HEK293 (cell line): ENCODE data around the gene TRIM9.

ENCODE experiments used
- CTCF ChIA-PET: fragments of 350-600 bp; formaldehyde crosslinking; extraction: SDS; loops from one replicate; lab custom pipeline; 2021; ENCODE audit warnings: antibody characterized with exemption; lab: Yijun Ruan, JAX
- POLR2A ChIA-PET: fragments of 300-600 bp; formaldehyde crosslinking; extraction: SDS; loops from one replicate; lab custom pipeline; 2020; ENCODE audit warnings: antibody characterized with exemption, inconsistent platforms; lab: Yijun Ruan, JAX
- H3K27ac ChIP-seq: fragments of 200-500 bp; sonication (Bioruptor generic); 2 replicates; pipeline ENCODE4 v1.5.1; 2014; ENCODE audit warnings: low read depth, low read length, control low read depth, inconsistent platforms; ENCODE audit errors: extremely low read depth
- H3K36me3 ChIP-seq, 2 experiments: fragments of 200-500 bp in 1 of 2; sonication (Bioruptor generic) in 1 of 2; 1 replicate in 1 of 2; 2 replicates in 1 of 2; pipeline ENCODE4 v1.5.1; 2014 to 2017; ENCODE audit warnings: inconsistent platforms in 2 of 2, low read length in 2 of 2; ENCODE audit not compliant: control insufficient read depth in 2 of 2, insufficient read depth in 1 of 2
- H3K4me1 ChIP-seq: fragments of 200-500 bp; sonication (Bioruptor generic); 2 replicates; pipeline ENCODE4 v1.5.1; 2014; ENCODE audit warnings: mild to moderate bottlenecking, low read length, inconsistent platforms; ENCODE audit not compliant: control insufficient read depth, insufficient read depth
- H3K4me3 ChIP-seq: 2 replicates; pipeline ENCODE4 v1.5.1; 2011; ENCODE audit warnings: low read depth, mild to moderate bottlenecking, control low read depth, low read length, moderate library complexity
- H3K9me3 ChIP-seq: fragments of 200-500 bp; sonication (Bioruptor generic); 2 replicates; pipeline ENCODE4 v1.5.1; 2014; ENCODE audit warnings: low read depth, low read length, inconsistent platforms; ENCODE audit not compliant: control insufficient read depth, insufficient read depth
- GLIS1 ChIP-seq: fragments of 450-650 bp; formaldehyde crosslinking; IDR thresholded peaks from 2 replicates; pipeline ENCODE4 v1.5.1; 2016; ENCODE audit warnings: missing biosample characterization, missing genetic modification characterization
- MEIS1 ChIP-seq: sonication (generic); formaldehyde crosslinking; IDR thresholded peaks from 2 replicates; pipeline ENCODE4 v1.8.1; 2022; ENCODE audit warnings: missing genetic modification reagents, mild to moderate bottlenecking, borderline replicate concordance
- SCRT2 ChIP-seq: fragments of 450-650 bp; formaldehyde crosslinking; IDR thresholded peaks from 2 replicates; pipeline ENCODE4 v1.5.1; 2016; ENCODE audit warnings: missing biosample characterization, missing genetic modification characterization
- SETDB1 ChIP-seq: IDR thresholded peaks from one replicate; pipeline ENCODE4 v1.6.1; 2017; ENCODE audit warnings: mild to moderate bottlenecking, low read length, moderate library complexity, mixed read lengths; ENCODE audit not compliant: insufficient read length
- ZBTB17 ChIP-seq: fragments of 450-650 bp; formaldehyde crosslinking; IDR thresholded peaks from 2 replicates; pipeline ENCODE4 v1.5.1; 2016; ENCODE audit warnings: missing biosample characterization, missing genetic modification characterization
- ZBTB6 ChIP-seq: fragments of 450-650 bp; formaldehyde crosslinking; IDR thresholded peaks from 2 replicates; pipeline ENCODE4 v1.5.1; 2017; ENCODE audit warnings: missing biosample characterization, missing genetic modification characterization
- ZFP3 ChIP-seq: fragments of 450-650 bp; formaldehyde crosslinking; IDR thresholded peaks from 2 replicates; pipeline ENCODE4 v1.5.1; 2016; ENCODE audit warnings: low read depth, missing biosample characterization, missing genetic modification characterization
- ZFP69B ChIP-seq: fragments of 450-650 bp; formaldehyde crosslinking; IDR thresholded peaks from 2 replicates; pipeline ENCODE4 v1.5.1; 2016; ENCODE audit warnings: missing biosample characterization, missing genetic modification characterization
- ZNF223 ChIP-seq: fragments of 450-650 bp; formaldehyde crosslinking; IDR thresholded peaks from 2 replicates; pipeline ENCODE4 v1.5.1; 2016; ENCODE audit warnings: missing biosample characterization, missing genetic modification characterization
- ZNF23 ChIP-seq: fragments of 450-650 bp; formaldehyde crosslinking; IDR thresholded peaks from 2 replicates; pipeline ENCODE4 v1.5.1; 2016; ENCODE audit warnings: missing biosample characterization, missing genetic modification characterization, borderline replicate concordance
- ZNF544 ChIP-seq: fragments of 450-650 bp; formaldehyde crosslinking; IDR thresholded peaks from 2 replicates; pipeline ENCODE4 v1.5.0; 2017; ENCODE audit warnings: missing biosample characterization, missing genetic modification characterization
- ZNF561 ChIP-seq: fragments of 450-650 bp; IDR thresholded peaks from 2 replicates; pipeline ENCODE4 v1.5.1; 2018; ENCODE audit warnings: missing biosample characterization, missing genetic modification characterization, borderline replicate concordance
- ZNF623 ChIP-seq: fragments of 450-650 bp; formaldehyde crosslinking; IDR thresholded peaks from 2 replicates; pipeline ENCODE4 v1.5.1; 2016; ENCODE audit warnings: missing biosample characterization, missing genetic modification characterization
- ZNF660 ChIP-seq: fragments of 450-650 bp; IDR thresholded peaks from 2 replicates; pipeline ENCODE4 v1.5.1; 2018; ENCODE audit warnings: missing biosample characterization, mild to moderate bottlenecking, missing genetic modification characterization
- ZNF76 ChIP-seq: fragments of 450-650 bp; formaldehyde crosslinking; IDR thresholded peaks from 2 replicates; pipeline ENCODE4; 2016; ENCODE audit warnings: low read depth, missing biosample characterization, missing genetic modification characterization, borderline replicate concordance
- ZNF768 ChIP-seq: fragments of 450-650 bp; formaldehyde crosslinking; IDR thresholded peaks from 2 replicates; pipeline ENCODE4 v1.5.1; 2018; ENCODE audit warnings: missing biosample characterization, mild to moderate bottlenecking, missing genetic modification characterization
- ZNF843 ChIP-seq: fragments of 450-650 bp; formaldehyde crosslinking; IDR thresholded peaks from 2 replicates; pipeline ENCODE4 v1.5.1; 2016; ENCODE audit warnings: missing biosample characterization, missing genetic modification characterization
- ZSCAN16 ChIP-seq: fragments of 450-650 bp; formaldehyde crosslinking; IDR thresholded peaks from 2 replicates; pipeline ENCODE4 v1.5.1; 2016; ENCODE audit warnings: missing biosample characterization, missing genetic modification characterization

Gene TRIM9

GRCh38 chr14:51039252-51039651 lies 55.7 kb downstream of the TRIM9 start:
- Histone ChIP-seq H3K27ac (no peak overlapping the region), H3K36me3 (no peaks in the 10 kb centered on the region), H3K9me3 (no peaks in the 10 kb centered on the region), H3K4me1 (no peaks in the 10 kb centered on the region), H3K4me3 (no peak overlapping the region)
- POLR2A ChIA-PET = no interaction called here
- CTCF ChIA-PET = no interaction called here
- TF ChIP-seq ZNF544 (tag by site-specific recombination) = no peak

- Histone ChIP-seq H3K36me3 (no peaks in the 10 kb centered on the region), H3K4me1 (no peaks in the 10 kb centered on the region), H3K27ac (no peak overlapping the region), H3K4me3 (no peak overlapping the region), H3K9me3 (no peaks in the 10 kb centered on the region)
- POLR2A ChIA-PET = no interaction called here
- no peak for TF ChIP-seq ZNF660 (tag by site-specific recombination)
- TF ChIP-seq ZNF544 (tag by site-specific recombination) = no peak
- TF ChIP-seq ZNF768 = no peak
- TF ChIP-seq ZNF223 (tag by site-specific recombination) = no peak
- TF ChIP-seq ZFP3 (tag by site-specific recombination) = no peak
- TF ChIP-seq ZSCAN16 (tag by site-specific recombination) = no peak
- CTCF ChIA-PET = interaction anchor here (0.9 kb wide), 1 partner anchor 44 kb away, joined by 3 read pairs; no protein-coding TSS in a partner anchor
Observed at GRCh38 chr14:51035611-51036192, 59.2 kb downstream of the TRIM9 start.

- 0 out of 2 replicates have a peak, but pooled peaks cover 6% of the 10 kb centered on the region for H3K4me1 ChIP-seq
- CTCF ChIA-PET = interaction anchor here (0.7 to 1.1 kb wide), 2 partner anchors 14 to 64 kb away, joined by 3 to 4 read pairs; no protein-coding TSS in a partner anchor
- no peak overlapping the region for H3K4me3 ChIP-seq
- TF ChIP-seq ZNF843 = no peak
- no peaks in the 10 kb centered on the region for H3K36me3 ChIP-seq
- POLR2A ChIA-PET = no interaction called here
- H3K9me3 ChIP-seq = no peaks in the 10 kb centered on the region
- H3K27ac ChIP-seq = no peak overlapping the region
Observed at GRCh38 chr14:51028851-51029754, 65.8 kb downstream of the TRIM9 start.

- POLR2A ChIA-PET = no interaction called here
- TF ChIP-seq ZNF623 (tag by site-specific recombination) (no peak), ZBTB6 (tag by site-specific recombination) (no peak), ZNF23 (tag by site-specific recombination) (no peak), SETDB1 (no peak), ZFP69B (tag by site-specific recombination) (no peak), ZNF561 (no peak), ZBTB17 (no peak), MEIS1 (no peak), ZNF76 (no peak), SCRT2 (no peak), GLIS1 (tag by site-specific recombination) (no peak)
Observed at GRCh38 chr14:51028361-51028760, 66.5 kb downstream of the TRIM9 start.

More at GRCh38 chr14:51028361-51028760, 66.5 kb downstream of the TRIM9 start:
- no peak overlapping the region for H3K27ac ChIP-seq
- CTCF ChIA-PET = interaction anchor here (1.0 to 1.1 kb wide), 2 partner anchors 64 to 76 kb away, joined by 3 to 4 read pairs; no protein-coding TSS in a partner anchor
- H3K36me3 ChIP-seq = no peaks in the 10 kb centered on the region
- H3K4me3 ChIP-seq = no peak overlapping the region
- peaks cover 8% of the 10 kb centered on the region; the same call in 1 of the 2 replicates for H3K4me1 ChIP-seq
- H3K9me3 ChIP-seq = no peaks in the 10 kb centered on the region
